ENCODE data around the gene MGST2. TPM values are rescaled to one million over a fixed set of nuclear protein-coding genes. Genes with fewer than 3 reads are reported as not detected.

Gene MGST2
- total RNA-seq, 1 donor from 2014 or later: 35.8 TPM

- Histone ChIP-seq H3K27me3 (ENCODE audit: control insufficient read depth, insufficient read depth, low read length) (no peaks in the 10 kb centered on the region), H3K36me3 (ENCODE audit: control insufficient read depth, insufficient read depth, low read length) (no peaks in the 10 kb centered on the region), H3K4me3 (ENCODE audit: low read depth, low read length) (no peak overlapping the region)
- no peak for DNase-seq (ENCODE audit: low read depth)
- TF ChIP-seq CTCF (IDR thresholded peaks at IDR 0.05; ENCODE audit: insufficient read depth, low read length, poor library complexity, severe bottlenecking): no peak
Measured at GRCh38 chr4:139658185-139658584, 7.4 kb upstream of the MGST2 start.

- no peak overlapping the region for H3K4me3 ChIP-seq (ENCODE audit: low read depth, low read length)
- H3K36me3 ChIP-seq (ENCODE audit: control insufficient read depth, insufficient read depth, low read length): no peaks in the 10 kb centered on the region
- no peaks in the 10 kb centered on the region for H3K27me3 ChIP-seq (ENCODE audit: control insufficient read depth, insufficient read depth, low read length)
- no peak for DNase-seq (ENCODE audit: low read depth)
- TF ChIP-seq CTCF (IDR thresholded peaks at IDR 0.05; ENCODE audit: insufficient read depth, low read length, poor library complexity, severe bottlenecking): no peak
Measured at GRCh38 chr4:139658586-139659382, 6.8 kb upstream of the MGST2 start.

GRCh38 chr4:139659735-139660424 is 5.7 kb upstream of the MGST2 start:
- Histone ChIP-seq H3K27me3 (ENCODE audit: control insufficient read depth, insufficient read depth, low read length) (no peaks in the 10 kb centered on the region), H3K4me3 (ENCODE audit: low read depth, low read length) (no peak overlapping the region), H3K36me3 (ENCODE audit: control insufficient read depth, insufficient read depth, low read length) (no peaks in the 10 kb centered on the region)
- no peak for DNase-seq (ENCODE audit: low read depth)
- no peak for TF ChIP-seq CTCF (IDR thresholded peaks at IDR 0.05; ENCODE audit: insufficient read depth, low read length, poor library complexity, severe bottlenecking)

- no peak for DNase-seq (ENCODE audit: low read depth)
- H3K36me3 ChIP-seq (ENCODE audit: control insufficient read depth, insufficient read depth, low read length): no peaks in the 10 kb centered on the region
- no peak for TF ChIP-seq CTCF (IDR thresholded peaks at IDR 0.05; ENCODE audit: insufficient read depth, low read length, poor library complexity, severe bottlenecking)
- no peaks in the 10 kb centered on the region for H3K27me3 ChIP-seq (ENCODE audit: control insufficient read depth, insufficient read depth, low read length)
- no peak overlapping the region for H3K4me3 ChIP-seq (ENCODE audit: low read depth, low read length)
Measured at GRCh38 chr4:139660568-139661043, 5.0 kb upstream of the MGST2 start.

GRCh38 chr4:139663561-139664138 is 2.0 kb upstream of the MGST2 start:
- no peak for TF ChIP-seq CTCF (IDR thresholded peaks at IDR 0.05; ENCODE audit: insufficient read depth, low read length, poor library complexity, severe bottlenecking)
- H3K36me3 ChIP-seq (ENCODE audit: control insufficient read depth, insufficient read depth, low read length): no peaks in the 10 kb centered on the region
- no peaks in the 10 kb centered on the region for H3K27me3 ChIP-seq (ENCODE audit: control insufficient read depth, insufficient read depth, low read length)
- DNase-seq (ENCODE audit: low read depth): no peak
- H3K4me3 ChIP-seq (ENCODE audit: low read depth, low read length): no peak overlapping the region
